ENCODE measurements around the gene DOCK11.

The DOCK11 gene

GRCh38 chrX:118508221-118508620 is 12.6 kb downstream of the DOCK11 start:
- Histone ChIP-seq H3K9me3 (ENCODE audit: insufficient read depth, low read depth, low read length) (no peaks in the 10 kb centered on the region), H2AFZ (ENCODE audit: low read length) (no peak overlapping the region), H3K9me2 (replicated peaks; ENCODE audit: low read depth, low read length) (no peaks in the 10 kb centered on the region), H4K20me1 (ENCODE audit: insufficient read depth, low read length, poor library complexity, severe bottlenecking) (no peaks in the 10 kb centered on the region), H3K4me1 (ENCODE audit: insufficient read depth, low read length, poor library complexity, severe bottlenecking) (peaks cover 11% of the 10 kb centered on the region), H3K36me3 (ENCODE audit: insufficient read depth, low read length) (no peaks in the 10 kb centered on the region), H3K4me2 (ENCODE audit: low read depth, low read length, poor library complexity, severe bottlenecking) (no peak overlapping the region), H3K79me2 (ENCODE audit: insufficient read depth, low read length) (peaks cover 53% of the 10 kb centered on the region), H3K27me3 (ENCODE audit: insufficient read depth, low read length, poor library complexity, severe bottlenecking) (no peaks in the 10 kb centered on the region), H3K9ac (ENCODE audit: low read depth, low read length, poor library complexity, severe bottlenecking) (no peak overlapping the region), H3K4me3 (ENCODE audit: low read length, poor library complexity, severe bottlenecking) (no peak overlapping the region), H3F3A (ENCODE audit: low read depth) (no peaks in the 10 kb centered on the region)
- no peak for TF ChIP-seq CTCF (conservative IDR thresholded peaks at IDR 0.05; ENCODE audit: low read length)
- no peak for TF ChIP-seq EZH2phosphoT487 (IDR thresholded peaks at IDR 0.05; ENCODE audit: borderline replicate concordance)

DNA sequence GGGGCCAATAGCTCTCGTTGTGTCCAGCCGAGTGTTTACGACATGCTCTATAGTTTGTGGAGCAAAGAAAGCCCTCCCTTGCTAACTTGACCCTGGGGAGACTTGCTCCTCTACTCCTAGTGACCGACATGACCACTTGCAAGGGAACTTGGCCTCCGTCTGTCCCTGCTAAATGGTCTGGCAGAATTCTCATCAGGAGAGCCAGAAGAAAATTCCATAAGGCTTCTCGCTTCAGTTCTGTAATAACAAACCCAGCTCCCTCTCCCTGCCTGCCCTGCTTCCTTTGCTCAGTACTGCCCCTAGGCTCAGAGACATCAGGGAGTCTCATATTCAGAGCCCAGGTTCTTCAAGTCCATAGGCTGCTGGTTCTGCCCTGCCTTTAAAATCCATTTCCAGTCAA is 13.0 kb downstream of the DOCK11 start:
- Histone ChIP-seq H3F3A (ENCODE audit: low read depth) (no peaks in the 10 kb centered on the region), H3K4me1 (ENCODE audit: insufficient read depth, low read length, poor library complexity, severe bottlenecking) (peaks cover 6% of the 10 kb centered on the region)

DNA sequence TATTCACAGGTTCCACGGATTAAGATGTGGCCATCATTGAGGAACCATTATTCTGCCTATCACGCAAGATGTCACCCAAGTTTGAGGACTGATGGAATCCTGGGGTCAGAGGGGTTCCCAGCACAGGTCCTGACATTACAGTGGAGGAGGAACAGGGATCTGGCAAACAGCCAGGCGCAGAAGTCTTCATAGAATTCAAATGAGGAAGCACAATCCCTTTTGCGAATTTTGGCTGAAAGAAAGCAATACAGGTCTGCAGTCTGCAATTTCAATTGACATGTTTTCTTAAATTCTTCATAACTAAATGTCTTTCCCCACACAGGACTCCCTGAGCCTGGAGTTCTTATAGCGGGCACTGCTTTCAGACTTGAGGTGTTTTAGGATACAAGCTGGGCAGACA is 14.5 kb downstream of the DOCK11 start:
- no peak overlapping the region for H2AFZ ChIP-seq (ENCODE audit: low read length)
- no peak overlapping the region for H3K9ac ChIP-seq (ENCODE audit: low read depth, low read length, poor library complexity, severe bottlenecking)
- no peak overlapping the region for H3K4me2 ChIP-seq (ENCODE audit: low read depth, low read length, poor library complexity, severe bottlenecking)
- H3F3A ChIP-seq (ENCODE audit: low read depth): no peaks in the 10 kb centered on the region
- no peaks in the 10 kb centered on the region for H3K9me2 ChIP-seq (replicated peaks; ENCODE audit: low read depth, low read length)
- no peaks in the 10 kb centered on the region for H4K20me1 ChIP-seq (ENCODE audit: insufficient read depth, low read length, poor library complexity, severe bottlenecking)
- H3K79me2 ChIP-seq (ENCODE audit: insufficient read depth, low read length): peaks cover 47% of the 10 kb centered on the region
- TF ChIP-seq EZH2phosphoT487 (IDR thresholded peaks at IDR 0.05; ENCODE audit: borderline replicate concordance) (no peak), CTCF (conservative IDR thresholded peaks at IDR 0.05; ENCODE audit: low read length) (no peak)
- H3K36me3 ChIP-seq (ENCODE audit: insufficient read depth, low read length): peaks cover 5% of the 10 kb centered on the region; the same call in 1 of the 2 replicates
- H3K4me3 ChIP-seq (ENCODE audit: low read length, poor library complexity, severe bottlenecking): no peak overlapping the region
- H3K27me3 ChIP-seq (ENCODE audit: insufficient read depth, low read length, poor library complexity, severe bottlenecking): no peaks in the 10 kb centered on the region
- H3K4me1 ChIP-seq (ENCODE audit: insufficient read depth, low read length, poor library complexity, severe bottlenecking): no peaks in the 10 kb centered on the region
- H3K9me3 ChIP-seq (ENCODE audit: insufficient read depth, low read depth, low read length): no peaks in the 10 kb centered on the region

More for the DNA sequence above, 13.0 kb downstream of the DOCK11 start:
- Histone ChIP-seq H3K4me3 (ENCODE audit: low read length, poor library complexity, severe bottlenecking) (no peak overlapping the region), H2AFZ (ENCODE audit: low read length) (no peak overlapping the region), H3K79me2 (ENCODE audit: insufficient read depth, low read length) (peaks cover 51% of the 10 kb centered on the region), H3K27me3 (ENCODE audit: insufficient read depth, low read length, poor library complexity, severe bottlenecking) (no peaks in the 10 kb centered on the region), H3K9me3 (ENCODE audit: insufficient read depth, low read depth, low read length) (no peaks in the 10 kb centered on the region), H3K9me2 (replicated peaks; ENCODE audit: low read depth, low read length) (no peaks in the 10 kb centered on the region), H4K20me1 (ENCODE audit: insufficient read depth, low read length, poor library complexity, severe bottlenecking) (no peaks in the 10 kb centered on the region), H3K4me2 (ENCODE audit: low read depth, low read length, poor library complexity, severe bottlenecking) (no peak overlapping the region), H3K36me3 (ENCODE audit: insufficient read depth, low read length) (no peaks in the 10 kb centered on the region), H3K9ac (ENCODE audit: low read depth, low read length, poor library complexity, severe bottlenecking) (no peak overlapping the region)
- TF ChIP-seq EZH2phosphoT487 (IDR thresholded peaks at IDR 0.05; ENCODE audit: borderline replicate concordance) (no peak), CTCF (conservative IDR thresholded peaks at IDR 0.05; ENCODE audit: low read length) (no peak)
